Esophagus mucosa (tissue), 1 donor: ENCODE results near the gene RYR1. TPM values are rescaled to one million over a fixed set of nuclear protein-coding genes. Genes with fewer than 3 reads are reported as not detected.
"Not testable (repeated sequence)": the region's sequence is repeated elsewhere in the genome, so short reads cannot be mapped to it uniquely, and the experiment has no call there.

Experiments used
- ATAC-seq: fragments of 200-7000 bp; cut with Tn5 transposase; one replicate; pipeline ENCODE4 v1.9.1; 2020
- total RNA-seq: library from RNA; stranded (reverse); gene quantifications from one replicate; pipeline ENCODE4 v1.2.4, GENCODE V29; 2023
- donor health status: DM: yes; HTN: yes; CAD: no.

The RYR1 gene
- total RNA-seq, 1 donor from 2014 or later: 6.4 TPM

DNA sequence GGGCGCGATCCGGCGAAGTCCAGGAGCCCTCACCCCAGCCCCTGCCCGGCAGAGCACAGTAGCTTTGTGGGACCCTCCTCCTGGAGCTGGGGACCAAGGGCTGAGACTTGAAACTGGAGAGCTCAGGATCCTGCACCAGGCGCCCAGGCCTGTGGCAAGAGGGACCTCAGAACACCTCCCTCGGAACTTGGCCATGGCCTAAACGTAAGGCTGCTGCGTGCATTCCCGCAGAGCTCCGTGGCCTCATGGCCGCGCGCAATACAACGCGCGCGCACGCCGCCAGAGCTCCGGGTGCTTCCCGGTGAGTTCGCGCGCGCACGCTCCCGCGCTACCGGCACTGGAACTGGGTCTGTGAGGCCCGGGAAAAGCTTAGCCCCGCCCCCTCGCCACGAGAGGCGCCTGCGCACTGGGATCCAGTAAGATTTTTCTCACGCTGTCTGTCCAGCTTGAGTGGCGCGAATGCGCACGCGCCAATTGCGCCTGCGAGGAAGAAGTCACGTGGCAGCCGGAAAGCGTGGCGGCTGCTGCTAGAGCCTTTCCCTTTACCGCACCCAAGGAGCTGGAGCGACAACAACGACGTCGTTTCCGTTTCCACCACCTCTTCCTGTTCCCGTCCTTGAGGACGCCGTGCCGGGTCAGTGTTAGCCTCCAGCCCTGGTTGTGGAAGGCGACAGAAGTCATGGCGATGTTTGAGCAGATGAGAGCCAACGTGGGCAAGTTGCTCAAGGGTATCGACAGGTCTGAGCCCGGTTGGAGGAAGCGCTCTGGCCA is 185.3 kb downstream of the RYR1 start, which contains the start of gene EIF3K:
TSS of gene EIF3K (plus strand) at position 599 of the 771 bp plus-strand sequence. CDS start at position 680, 81 bp downstream.
- ATAC-seq: peak; percentile 92

- no peak for ATAC-seq
These were observed 186.1 kb downstream of the RYR1 start for GRCh38 chr19:38619361-38620174.

DNA sequence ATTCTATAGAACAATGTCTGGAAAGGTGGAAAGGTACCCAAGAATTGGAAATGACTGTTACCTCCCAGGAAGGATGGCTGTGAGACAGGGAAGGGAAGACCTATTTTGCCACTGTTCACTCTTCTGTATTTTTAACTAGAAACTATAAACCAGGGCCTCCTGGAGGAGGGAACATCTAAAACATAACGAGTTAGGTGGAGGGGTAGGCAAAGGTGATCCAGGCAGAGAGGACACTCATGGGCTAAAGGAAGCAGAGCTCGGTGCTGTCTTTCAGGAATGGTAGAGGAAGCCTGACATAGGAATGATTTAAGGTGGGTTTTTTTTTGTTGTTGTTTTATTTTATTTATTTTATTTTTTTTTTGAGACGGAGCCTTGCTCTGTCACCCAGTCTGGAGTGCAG is 191.3 kb downstream of the RYR1 start:
- ATAC-seq: no peak

- no peak for ATAC-seq
These were observed 192.9 kb downstream of the RYR1 start for GRCh38 chr19:38626401-38626800.

- ATAC-seq: no peak
These were observed 196.1 kb downstream of the RYR1 start for GRCh38 chr19:38629568-38629967.

DNA sequence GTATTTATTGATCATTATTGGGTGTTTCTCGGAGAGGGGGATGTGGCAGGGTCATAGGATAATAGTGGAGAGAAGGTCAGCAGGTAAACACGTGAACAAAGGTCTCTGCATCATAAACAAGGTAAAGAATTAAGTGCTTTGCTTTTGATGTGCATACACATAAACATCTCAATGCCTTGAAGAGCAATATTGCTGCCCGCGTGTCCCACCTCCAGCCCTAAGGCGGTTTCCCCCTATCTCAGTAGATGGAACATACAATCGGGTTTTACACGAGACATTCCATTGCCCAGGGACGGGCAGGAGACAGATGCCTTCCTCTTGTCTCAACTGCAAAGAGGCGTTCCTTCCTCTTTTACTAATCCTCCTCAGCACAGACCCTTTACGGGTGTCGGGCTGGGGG is 197.8 kb downstream of the RYR1 start:
- not testable (repeated sequence) for ATAC-seq

- not testable (repeated sequence) for ATAC-seq
These were observed 198.5 kb downstream of the RYR1 start for GRCh38 chr19:38631811-38632475.

DNA sequence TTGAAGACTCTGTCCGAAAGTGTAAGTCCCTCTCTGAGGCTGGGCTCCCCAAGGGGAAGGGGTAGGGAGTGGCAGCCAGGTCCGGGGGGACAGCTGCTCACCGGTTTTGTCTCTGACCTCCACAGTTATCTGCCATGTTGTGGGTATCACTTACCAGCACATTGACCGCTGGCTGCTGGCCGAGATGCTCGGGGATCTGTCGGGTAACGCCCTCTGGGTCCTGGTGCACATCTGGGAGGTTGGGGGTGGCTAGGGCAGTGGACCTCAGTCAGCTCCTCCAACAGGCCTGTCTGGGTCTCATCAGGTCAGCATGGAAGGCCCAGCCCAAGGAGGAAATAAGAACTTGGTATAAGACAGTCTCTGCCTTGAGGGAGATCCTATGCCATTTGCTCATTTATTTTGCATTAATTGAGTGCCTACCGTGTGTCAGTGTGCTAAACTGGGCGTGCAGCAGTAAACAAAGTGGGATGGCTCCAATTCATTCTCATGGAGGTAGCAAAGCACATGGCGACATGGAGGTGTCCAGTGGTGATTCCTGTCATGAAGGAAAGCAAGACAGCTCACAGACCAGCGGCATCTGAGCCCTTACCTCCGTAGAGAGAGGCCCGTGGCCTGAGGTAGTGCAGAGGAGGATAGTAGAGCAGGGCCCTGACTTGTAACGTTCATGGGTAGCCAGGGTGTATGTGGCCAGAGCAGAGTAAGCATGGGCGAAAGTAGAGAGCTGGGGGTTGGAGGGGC is 199.2 kb downstream of the RYR1 start:
- ATAC-seq: no peak

DNA sequence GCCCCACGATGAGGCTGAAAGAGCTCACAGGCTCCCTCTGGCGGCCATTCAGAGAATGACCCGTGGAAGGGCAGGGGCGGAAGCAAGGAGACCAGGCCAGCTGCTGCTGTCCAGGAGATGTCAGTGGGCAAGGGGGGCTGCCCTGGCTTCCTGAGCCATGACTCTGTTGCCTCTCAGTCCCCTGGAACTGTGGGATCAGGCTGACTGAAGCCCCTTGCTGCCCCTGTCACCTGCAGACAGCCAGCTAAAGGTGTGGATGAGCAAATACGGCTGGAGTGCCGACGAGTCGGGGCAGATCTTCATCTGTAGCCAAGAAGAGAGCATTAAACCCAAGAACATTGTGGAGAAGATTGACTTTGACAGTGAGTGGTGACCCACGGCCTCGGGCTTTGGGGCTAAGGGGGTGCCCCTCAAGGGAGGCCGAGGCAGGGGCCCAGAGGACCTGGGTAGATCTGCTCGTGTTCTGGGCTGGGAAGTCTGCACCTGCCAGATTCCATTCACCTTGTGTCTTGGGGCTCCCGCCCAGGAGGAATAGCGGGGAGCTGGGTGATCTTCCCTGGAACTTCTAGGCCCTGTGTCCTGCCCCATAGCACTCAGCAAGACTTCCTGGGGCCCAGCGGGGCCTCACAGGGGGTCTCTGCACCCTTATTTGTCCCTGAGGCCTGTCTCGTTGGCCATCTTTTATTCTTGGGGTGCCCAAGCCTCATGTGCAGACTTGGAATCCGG is 201.4 kb downstream of the RYR1 start:
- ATAC-seq: peak; percentile 12

- ATAC-seq: no peak
These were observed 202.2 kb downstream of the RYR1 start for GRCh38 chr19:38635483-38636399.

Other genes starting within 250 kb of the RYR1 start
- gene DPF1, start 209.5 kb upstream of the RYR1 start, total RNA-seq: 0.16 TPM
- 2.8 TPM for gene PPP1R14A, start 177.3 kb upstream of the RYR1 start, total RNA-seq
- gene SPINT2, start 169.1 kb upstream of the RYR1 start, total RNA-seq: 356 TPM
- gene C19orf33, start 129.4 kb upstream of the RYR1 start, total RNA-seq: 272 TPM
- gene YIF1B, start 117.7 kb upstream of the RYR1 start, total RNA-seq: 43.1 TPM
- gene KCNK6, start 113.8 kb upstream of the RYR1 start, total RNA-seq: 22.8 TPM
- gene CATSPERG, start 97.9 kb upstream of the RYR1 start, total RNA-seq: 2.0 TPM
- 154 TPM for gene PSMD8, start 59.1 kb upstream of the RYR1 start, total RNA-seq
- not detected for gene GGN, start 45.7 kb upstream of the RYR1 start, total RNA-seq
- gene SPRED3, start 45.0 kb upstream of the RYR1 start, total RNA-seq: 0.56 TPM
- gene FAM98C, start 30.6 kb upstream of the RYR1 start, total RNA-seq: 20.8 TPM
- 0.24 TPM for gene RASGRP4, start 7.5 kb upstream of the RYR1 start, total RNA-seq
- gene MAP4K1, start 184.3 kb downstream of the RYR1 start, total RNA-seq: 3.4 TPM
- 304 TPM for gene EIF3K, start 185.5 kb downstream of the RYR1 start, total RNA-seq
- 455 TPM for gene ACTN4, start 214.0 kb downstream of the RYR1 start, total RNA-seq